HG03103 (cell line): Measurements from ENCODE around the gene DMD.
A peak's percentile ranks its signal among the peaks of the same experiment; 100 is the strongest.

Experiments used
- ATAC-seq: cut with Tn5 transposase; IDR thresholded peaks from one replicate; pipeline ENCODE4 v1.9.1; 2021; ENCODE audit warnings: low read depth; ENCODE audit not compliant: unreplicated experiment

Gene DMD

GRCh38 chrX:31178769-31179125, 2032.6 kb downstream of the DMD start:
- no peak for ATAC-seq

- no peak for ATAC-seq
These were observed 2033.1 kb downstream of the DMD start for GRCh38 chrX:31178064-31178768.

- no peak for ATAC-seq
These were observed 2040.6 kb downstream of the DMD start for GRCh38 chrX:31170792-31171191.

GRCh38 chrX:31168551-31168950, 2042.8 kb downstream of the DMD start:
- peak; percentile 100 for ATAC-seq

DNA sequence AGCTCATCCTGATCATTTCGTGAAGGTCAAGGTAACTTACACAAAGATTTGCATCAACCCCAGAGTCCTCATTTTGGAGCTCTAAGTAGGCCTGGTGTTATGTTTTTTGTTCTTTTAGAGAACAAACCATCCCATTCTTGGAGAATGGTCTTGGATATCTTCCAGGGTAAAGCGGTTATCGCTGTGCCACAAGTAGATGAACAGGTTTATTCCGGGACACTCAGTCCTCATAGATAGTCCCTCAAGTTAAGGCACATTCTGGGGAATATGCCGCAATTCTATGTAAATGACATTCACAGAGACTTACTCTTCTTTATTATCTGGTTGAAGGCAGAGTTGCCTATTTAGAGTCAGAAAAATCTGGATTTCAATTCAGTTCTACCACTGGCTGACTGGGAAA, 2044.5 kb downstream of the DMD start:
- no peak for ATAC-seq

DNA sequence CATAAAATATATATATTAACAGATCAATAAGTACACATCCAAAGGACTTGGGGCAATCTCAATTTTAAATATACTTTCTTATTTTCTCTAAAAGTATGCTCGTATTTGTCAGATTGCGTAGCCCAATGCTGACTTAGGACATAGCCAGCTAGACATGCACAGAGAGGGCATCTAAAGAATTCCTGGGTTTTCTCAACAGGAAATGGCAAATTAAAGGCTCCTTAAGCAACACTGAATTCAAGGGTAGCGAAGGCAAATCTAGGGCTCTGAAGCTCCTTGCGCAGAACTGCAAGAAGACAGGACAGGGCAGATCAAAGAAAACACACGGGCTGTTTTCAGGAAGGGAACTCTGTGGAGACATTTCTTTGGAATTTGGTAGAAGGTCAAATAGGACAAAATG, 2044.9 kb downstream of the DMD start:
- ATAC-seq, result no peak

DNA sequence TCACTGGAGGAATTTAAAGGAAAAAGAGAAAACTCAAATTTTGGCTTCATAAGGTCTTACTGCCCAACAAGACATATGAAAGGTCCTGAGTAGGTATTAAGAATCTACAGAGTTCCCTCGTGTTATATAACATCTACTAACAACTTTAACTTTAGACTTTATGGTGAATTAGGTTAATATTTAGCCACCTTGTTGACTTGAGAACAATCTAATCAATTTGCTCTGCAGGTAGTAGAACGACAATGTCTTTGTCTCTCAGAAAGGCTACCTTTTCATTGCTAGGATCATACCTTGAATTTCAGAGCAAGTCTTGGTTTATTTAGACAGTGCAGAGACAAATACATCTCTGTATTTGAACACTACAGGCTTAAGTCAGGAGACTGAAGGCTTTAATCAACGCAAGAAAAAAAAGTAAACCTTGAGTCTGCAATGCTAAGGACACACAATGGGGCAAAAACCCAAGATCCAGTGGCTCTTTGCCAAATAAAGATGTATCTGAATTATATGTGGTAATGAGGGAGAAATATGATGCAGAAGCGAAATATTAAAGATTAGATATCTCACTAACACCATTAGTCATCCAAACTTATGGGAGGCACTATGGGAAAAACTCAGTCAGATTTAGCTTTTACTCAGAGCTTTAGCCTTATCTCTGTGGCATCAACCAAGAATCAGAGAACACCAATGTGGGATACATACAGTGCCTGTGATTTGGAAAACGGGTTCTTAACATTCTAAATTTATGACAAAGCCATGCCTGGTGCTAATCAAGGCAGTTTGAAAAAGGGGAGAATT, 2045.9 kb downstream of the DMD start:
- ATAC-seq, result no peak

GRCh38 chrX:31154946-31155345, 2056.4 kb downstream of the DMD start:
- ATAC-seq, result no peak

DNA sequence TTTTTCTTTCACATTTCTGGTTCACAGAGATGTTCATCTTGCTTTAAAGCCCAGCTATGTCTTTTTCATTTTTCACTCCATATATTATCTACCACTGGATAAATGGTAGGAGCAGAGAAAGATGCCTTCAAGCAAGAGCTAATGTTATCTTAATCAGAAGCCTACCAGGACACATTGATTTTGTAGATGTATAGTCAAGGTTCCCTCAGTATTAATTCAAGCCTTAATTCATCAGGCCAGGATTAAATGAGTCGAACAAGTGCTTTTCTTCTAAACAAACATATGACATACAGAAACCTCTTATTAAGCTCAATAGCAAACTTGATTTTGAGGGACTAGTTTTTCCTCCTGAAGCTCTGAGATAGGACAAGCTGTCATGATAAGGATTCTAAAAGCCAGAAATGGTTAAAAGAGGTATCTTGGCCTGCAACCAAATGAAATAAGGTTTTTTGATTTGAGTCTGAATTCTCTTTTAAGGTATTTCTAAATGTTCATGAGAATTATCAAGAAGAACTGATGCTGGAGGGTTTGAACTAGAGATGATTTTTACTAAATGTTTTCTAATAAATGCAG, 2057.8 kb downstream of the DMD start:
- no peak for ATAC-seq

GRCh38 chrX:31147175-31147574, 2064.2 kb downstream of the DMD start:
- no peak for ATAC-seq

GRCh38 chrX:31139961-31140360, 2071.4 kb downstream of the DMD start:
- no peak for ATAC-seq

- no peak for ATAC-seq
These were observed 2073.2 kb downstream of the DMD start for GRCh38 chrX:31138124-31138523.

DNA sequence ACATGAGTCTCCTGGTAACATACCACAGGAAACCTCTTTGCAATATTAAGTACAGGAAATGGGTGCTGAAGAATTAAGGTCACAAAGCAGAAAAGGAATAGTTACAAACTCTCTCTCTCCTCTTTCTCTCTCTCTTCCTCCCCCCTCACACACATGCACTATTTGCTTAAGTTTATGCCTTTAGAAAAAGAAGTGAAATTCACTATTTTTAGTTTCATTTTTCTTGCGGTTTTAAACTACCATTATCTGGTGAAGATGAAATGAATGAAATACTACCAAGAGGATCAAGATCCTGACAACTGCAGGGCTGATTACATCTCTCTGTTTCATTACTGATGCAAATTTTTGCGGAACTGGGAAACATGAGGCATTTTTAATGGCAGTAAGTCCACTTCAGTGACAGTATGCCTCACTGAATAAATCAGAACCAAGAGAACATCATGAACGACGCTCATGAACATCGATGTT, 2075.2 kb downstream of the DMD start:
- peak; percentile 90 for ATAC-seq

GRCh38 chrX:31132821-31133241, 2078.5 kb downstream of the DMD start:
- no peak for ATAC-seq

GRCh38 chrX:31130457-31131220, 2080.7 kb downstream of the DMD start:
- no peak for ATAC-seq

DNA sequence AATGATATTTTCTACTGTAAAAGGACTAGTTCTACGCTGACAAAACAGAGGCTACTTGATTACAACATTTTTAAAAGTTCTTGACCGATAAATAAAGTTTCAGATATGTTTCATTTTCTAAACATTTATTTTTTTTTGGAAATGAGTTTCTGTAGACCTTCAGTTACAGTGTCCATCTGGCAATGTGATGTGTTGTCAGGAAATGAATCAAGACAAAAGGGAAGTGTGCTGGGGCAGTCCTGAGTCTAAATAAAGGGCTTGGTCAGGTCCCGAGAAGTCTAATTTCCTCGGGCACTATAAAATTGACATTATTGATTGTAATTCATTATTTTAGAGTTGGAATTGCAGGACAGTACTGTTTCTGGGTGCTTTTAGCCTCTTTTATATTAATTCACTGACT, 2082.5 kb downstream of the DMD start:
- ATAC-seq, result no peak

DNA sequence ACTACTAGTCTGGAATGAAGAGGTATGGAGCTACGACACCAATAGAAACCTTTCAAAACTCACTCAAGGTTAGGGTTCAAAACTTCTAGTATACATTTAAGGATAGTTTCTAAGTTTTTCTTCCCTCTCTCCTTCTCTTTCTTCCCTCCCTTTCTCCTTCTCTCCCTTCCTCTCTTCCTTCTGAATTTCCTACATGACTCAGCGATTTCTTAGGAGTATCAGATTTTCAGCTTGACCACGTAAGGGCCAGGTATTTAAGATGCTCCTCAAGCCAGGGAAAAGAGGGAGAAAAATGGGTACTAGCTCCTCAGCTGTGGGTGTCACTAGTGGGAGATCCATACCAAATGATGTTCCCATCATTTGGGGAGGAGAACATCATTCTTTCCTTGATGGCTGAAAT, 2083.6 kb downstream of the DMD start:
- no peak for ATAC-seq

- ATAC-seq, result no peak
These were observed 2085.1 kb downstream of the DMD start for GRCh38 chrX:31126205-31126604.

- no peak for ATAC-seq
These were observed 2086.8 kb downstream of the DMD start for GRCh38 chrX:31124536-31124935.

- ATAC-seq, result no peak
These were observed 2088.0 kb downstream of the DMD start for GRCh38 chrX:31123335-31123734.

DNA sequence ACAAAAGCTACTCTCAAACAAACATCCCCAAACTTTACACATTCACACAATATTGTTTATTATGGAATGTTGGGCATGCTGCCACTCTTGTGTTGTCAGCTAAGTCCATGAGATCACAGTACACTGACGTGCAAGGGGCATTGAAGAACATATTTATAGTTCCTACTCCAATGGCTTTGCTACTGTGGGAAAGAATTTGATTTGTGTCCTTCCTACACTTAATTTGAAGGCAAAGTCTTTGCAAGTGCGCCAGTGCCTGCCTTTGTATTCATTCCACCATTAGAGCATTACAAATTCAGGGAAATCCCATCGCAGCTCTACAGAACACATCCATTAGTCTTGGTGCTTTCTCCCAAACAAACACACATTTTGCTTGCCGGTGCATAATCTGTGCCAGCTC, 2094.1 kb downstream of the DMD start:
- no peak for ATAC-seq
